GM12878 (cell line): Measurements from ENCODE around the gene FXYD6. TPM values are rescaled to one million over a fixed set of nuclear protein-coding genes. Genes with fewer than 3 reads are reported as not detected.

Experiments used
- ATAC-seq: fragments of 200-7000 bp; cut with Tn5 transposase; 3 replicates; pipeline ENCODE4 v1.9.1; 2020; ENCODE audit warnings: mild to moderate bottlenecking, moderate library complexity
- BruUV-seq: library from RNA; stranded (reverse); fragments of 400-500 nt; replicated peaks from 2 replicates; lab custom pipeline; 2021; lab: Mats Ljungman, UMichigan
- CTCF ChIA-PET: fragments of 300-600 bp; sonication (Branson Sonifier 250); formaldehyde crosslinking; extraction: SDS; loops from one replicate; lab custom pipeline; 2021; ENCODE audit warnings: inconsistent platforms; lab: Yijun Ruan, JAX
- POLR2A ChIA-PET: fragments of 350-600 bp; formaldehyde crosslinking; extraction: SDS; loops from one replicate; lab custom pipeline; 2021; ENCODE audit warnings: inconsistent platforms; lab: Charles Lee
- RAD21 ChIA-PET: fragments of 300-600 bp; sonication (Branson Sonifier 250); formaldehyde crosslinking; loops from one replicate; lab custom pipeline; 2023; ENCODE audit warnings: antibody characterized with exemption; ENCODE audit not compliant: unreplicated experiment; lab: Charles Lee
- SMC1A ChIA-PET: fragments of 300-600 bp; sonication (Branson Sonifier 250); formaldehyde crosslinking; loops from one replicate; lab custom pipeline; 2023; ENCODE audit not compliant: unreplicated experiment, uncharacterized antibody; lab: Charles Lee
- DNase-seq: peaks from one replicate; pipeline ENCODE4 v3.0.0-alpha.2; 2011; ENCODE audit warnings: low read depth, low spot score
- FAIRE-seq: peaks from 3 replicates; lab custom pipeline; 2011; peaks lifted over from hg19 to GRCh38; lab: Jason Lieb, UNC
- H2AFZ ChIP-seq: 2 replicates; pipeline ENCODE4 v1.6.0; 2011; ENCODE audit warnings: low read depth, low read length, control low read depth; ENCODE audit not compliant: control insufficient read depth
- H3K27ac ChIP-seq: 2 replicates; pipeline ENCODE4 v1.5.1; 2011; ENCODE audit warnings: control low read depth; ENCODE audit not compliant: control insufficient read depth, insufficient read depth
- H3K27me3 ChIP-seq, 2 experiments: replicated peaks in 1 of 2; 2 replicates each; pipeline versions ENCODE4 v1.6.0 to v1.6.1; 2011; ENCODE audit warnings: low read length in 1 of 2; ENCODE audit not compliant: control insufficient read depth in 2 of 2, insufficient read depth in 2 of 2
- H3K36me3 ChIP-seq, 2 experiments: 2 replicates each; pipeline ENCODE4 v1.5.1; 2011; ENCODE audit warnings: low read length in 1 of 2; ENCODE audit not compliant: control insufficient read depth in 2 of 2, insufficient read depth in 2 of 2
- H3K4me1 ChIP-seq: 2 replicates; pipeline ENCODE4 v1.6.1; 2011; ENCODE audit warnings: mild to moderate bottlenecking, low read length, moderate library complexity, mixed read lengths; ENCODE audit not compliant: control insufficient read depth, insufficient read depth
- H3K4me2 ChIP-seq: 2 replicates; pipeline ENCODE4 v1.6.0; 2011; ENCODE audit warnings: control low read depth; ENCODE audit not compliant: control insufficient read depth, insufficient read depth
- H3K4me3 ChIP-seq: fragments of 200-600 bp; sonication (generic); 2 replicates; pipeline ENCODE4 v1.5.1; 2016
- H3K79me2 ChIP-seq: 2 replicates; pipeline ENCODE4 v1.6.0; 2011; ENCODE audit warnings: low read length; ENCODE audit not compliant: control insufficient read depth, insufficient read depth
- H3K9ac ChIP-seq: 2 replicates; pipeline ENCODE4 v1.8.0; 2011; ENCODE audit warnings: low read length, control low read depth, mixed read lengths; ENCODE audit not compliant: control insufficient read depth, insufficient read depth
- H3K9me3 ChIP-seq: replicated peaks from 3 replicates; pipeline ENCODE4 v1.5.1; 2011; ENCODE audit warnings: mild to moderate bottlenecking, low read length; ENCODE audit not compliant: control insufficient read depth, insufficient read depth
- H4K20me1 ChIP-seq: 2 replicates; pipeline ENCODE4 v1.6.0; 2011; ENCODE audit not compliant: control insufficient read depth, insufficient read depth
- BCL3 ChIP-seq: IDR thresholded peaks from 2 replicates; pipeline ENCODE4 v1.6.1; 2011; ENCODE audit warnings: borderline replicate concordance, low read depth, mild to moderate bottlenecking, moderate library complexity, low read length; ENCODE audit not compliant: insufficient read depth, poor library complexity, severe bottlenecking
- CEBPZ ChIP-seq: fragments of 150-350 bp; IDR thresholded peaks from 2 replicates; pipeline ENCODE4 v1.6.1; 2016; ENCODE audit warnings: low read depth, low read length
- DPF2 ChIP-seq: fragments of 450-650 bp; IDR thresholded peaks from 2 replicates; pipeline ENCODE4 v1.6.1; 2017; ENCODE audit warnings: mild to moderate bottlenecking
- EP300 ChIP-seq, 2 experiments: fragments of 150-350 bp in 1 of 2; IDR thresholded peaks; 2 replicates each; pipeline ENCODE4 v1.6.1; 2011 to 2012; ENCODE audit warnings: low read depth in 2 of 2, low read length in 2 of 2, borderline replicate concordance in 1 of 2, improper control_type of control experiment in 1 of 2, inconsistent platforms in 1 of 2; ENCODE audit not compliant: control insufficient read depth in 1 of 2
- HDGF ChIP-seq: fragments of 450-650 bp; IDR thresholded peaks from 2 replicates; pipeline ENCODE4 v1.6.1; 2016; ENCODE audit warnings: antibody characterized with exemption
- RAD21 ChIP-seq: IDR thresholded peaks from 2 replicates; pipeline ENCODE4 v1.6.1; 2011; ENCODE audit warnings: mild to moderate bottlenecking, low read depth, low read length, moderate library complexity; ENCODE audit not compliant: insufficient read depth
- RUNX3 ChIP-seq: IDR thresholded peaks from 2 replicates; pipeline ENCODE4 v1.6.1; 2012; ENCODE audit warnings: low read length, inconsistent platforms
- TCF7 ChIP-seq: IDR thresholded peaks from 2 replicates; pipeline ENCODE4 v1.6.1; 2014; ENCODE audit warnings: antibody characterized with exemption, borderline replicate concordance
- USF2 ChIP-seq: IDR thresholded peaks from 2 replicates; pipeline ENCODE4 v1.6.1; 2011; ENCODE audit warnings: low read depth, low read length, improper control_type of control experiment, borderline replicate concordance
- ZNF207 ChIP-seq: fragments of 450-650 bp; IDR thresholded peaks from 2 replicates; pipeline ENCODE4 v1.6.1; 2014; ENCODE audit warnings: antibody characterized with exemption, mild to moderate bottlenecking, borderline replicate concordance
- ZNF217 ChIP-seq: fragments of 450-650 bp; IDR thresholded peaks from 2 replicates; pipeline ENCODE4 v1.6.1; 2017; ENCODE audit warnings: antibody characterized with exemption, mild to moderate bottlenecking
- ZNF622 ChIP-seq: fragments of 450-650 bp; IDR thresholded peaks from 2 replicates; pipeline ENCODE4 v1.6.1; 2017; ENCODE audit warnings: mild to moderate bottlenecking, inconsistent platforms
- WGBS: methylation state at CpG from one replicate; pipeline ENCODE4 v1.1.6; 2016; ENCODE audit warnings: low lambda C conversion rate; ENCODE audit not compliant: insufficient replicate concordance, insufficient coverage; ENCODE audit errors: missing lambda C conversion rate; 5-methylcytosine and 5-hydroxymethylcytosine counted together
- in situ Hi-C: fragments of 300-500 bp; cut with MboI; formaldehyde crosslinking; loops from 9 replicates; pipeline ENCODE4 v1.14.3; 2018; ENCODE audit warnings: mixed read lengths
- intact Hi-C: fragments of 100-400 bp; cut with micrococcal nuclease; formaldehyde crosslinking; loops from one replicate; pipeline ENCODE4 v1.14.2; 2022; ENCODE audit not compliant: unreplicated experiment
- polyA plus RNA-seq, 11 experiments: library from polyadenylated mRNA; depleted of rRNA in 4 of 11; unstranded in 6 of 11; stranded (reverse) in 5 of 11; fragments of >200 nt; fragmentation: Nextera tagmentation in 4 of 11; fragmentation: Illumina TruSeq in 1 of 11; extraction: Ambion mirVana in 4 of 11; extraction: Trizol in 1 of 11; gene quantifications; 1 replicate in 1 of 11; 2 replicates in 10 of 11; pipeline versions ENCODE4 v1.2.1 to v1.2.3, GENCODE V29; 2011 to 2016; ENCODE audit warnings: inconsistent platforms in 2 of 11, missing spikeins in 2 of 11, low read depth in 1 of 11
- total RNA-seq, 4 experiments: library from RNA; depleted of rRNA in 3 of 4; stranded (reverse); fragments of >200 nt in 3 of 4; fragmentation: Illumina TruSeq in 1 of 4; extraction: Trizol in 1 of 4; gene quantifications; 2 replicates each; pipeline versions ENCODE4 v1.2.1 to v1.2.3, GENCODE V29; 2013 to 2021

The FXYD6 gene
- total and polyA plus RNA-seq, 10 of the 15 experiments (the other 5 are each of a cell fraction or from before 2014, with no cell fraction given), result 0.09 to 2.0 (median 0.23) TPM; not detected in 2

GRCh38 chr11:117906710-117907109 lies 30.3 kb upstream of the FXYD6 start (continued):
- TF ChIP-seq BCL3 (no peak), ZNF622 (no peak), USF2 (no peak), TCF7 (no peak), RAD21 (no peak), EP300 (IDR thresholded peaks at IDR 0.05; ENCODE audit: borderline replicate concordance in 1 of 2, control insufficient read depth in 1 of 2, low read depth in 2 of 2, low read length in 2 of 2) (no peak)

- Histone ChIP-seq H3K79me2 (no peaks in the 10 kb centered on the region), H2AFZ (no peak overlapping the region), H3K27me3 (no peaks in the 10 kb centered on the region; a peak in 1 of 4 replicates), H3K36me3 (no peaks in the 10 kb centered on the region), H4K20me1 (no peaks in the 10 kb centered on the region), H3K9ac (no peak overlapping the region), H3K9me3 (no peaks in the 10 kb centered on the region), H3K4me1 (peaks cover 5% of the 10 kb centered on the region; the same call in 1 of the 2 replicates), H3K4me3 (no peak overlapping the region), H3K27ac (no peak overlapping the region), H3K4me2 (no peak overlapping the region)
- ATAC-seq, result no peak
- intact Hi-C loops (no loop called here), in situ Hi-C loops (no loop called here)
- FAIRE-seq, result no peak
- ChIA-PET RAD21 (interaction anchor here (1.0 to 1.1 kb wide), 3 partner anchors 17 to 73 kb away, joined by 3 read pairs; no protein-coding TSS in a partner anchor), CTCF (interaction anchor here (1.1 to 7.6 kb wide), 4 partner anchors 34 to 148 kb away, joined by 3 to 83 read pairs (median 4); no protein-coding TSS in a partner anchor), SMC1A (interaction anchor here (1.0 to 3.6 kb wide), 3 partner anchors 9 to 41 kb away, joined by 3 to 29 read pairs (median 4); no protein-coding TSS in a partner anchor), POLR2A (no interaction called here)
- BruUV-seq, result no TSS peak
- 70% methylated on average over 2 of the region's 2 CpGs for WGBS
- DNase-seq, result no peak
- TF ChIP-seq DPF2 (no peak), CEBPZ (no peak), ZNF207 (no peak), ZNF217 (no peak), HDGF (no peak), RUNX3 (no peak)
These were observed 29.7 kb upstream of the FXYD6 start for GRCh38 chr11:117906126-117906525.
